ENCODE measurements around the gene INTS3.

- TF ChIP-seq CTCF (IDR thresholded peaks at IDR 0.05 in 4 of 5, conservative IDR thresholded peaks at IDR 0.05 in 1 of 5) = no peak
- TF ChIP-seq POLR2A (IDR thresholded peaks at IDR 0.05) = no peak
These were observed 28.1 kb upstream of the INTS3 start for GRCh38 chr1:153699768-153700167.
